Colon (tissue), 2 donors: Measurements from ENCODE around the gene PCSK6.

Experiments used
- FAIRE-seq: peaks from 2 replicates; lab custom pipeline; 2012; peaks lifted over from hg19 to GRCh38; lab: Jason Lieb, UNC
- donor health status: control.
- donor health status: control.

The PCSK6 gene

DNA sequence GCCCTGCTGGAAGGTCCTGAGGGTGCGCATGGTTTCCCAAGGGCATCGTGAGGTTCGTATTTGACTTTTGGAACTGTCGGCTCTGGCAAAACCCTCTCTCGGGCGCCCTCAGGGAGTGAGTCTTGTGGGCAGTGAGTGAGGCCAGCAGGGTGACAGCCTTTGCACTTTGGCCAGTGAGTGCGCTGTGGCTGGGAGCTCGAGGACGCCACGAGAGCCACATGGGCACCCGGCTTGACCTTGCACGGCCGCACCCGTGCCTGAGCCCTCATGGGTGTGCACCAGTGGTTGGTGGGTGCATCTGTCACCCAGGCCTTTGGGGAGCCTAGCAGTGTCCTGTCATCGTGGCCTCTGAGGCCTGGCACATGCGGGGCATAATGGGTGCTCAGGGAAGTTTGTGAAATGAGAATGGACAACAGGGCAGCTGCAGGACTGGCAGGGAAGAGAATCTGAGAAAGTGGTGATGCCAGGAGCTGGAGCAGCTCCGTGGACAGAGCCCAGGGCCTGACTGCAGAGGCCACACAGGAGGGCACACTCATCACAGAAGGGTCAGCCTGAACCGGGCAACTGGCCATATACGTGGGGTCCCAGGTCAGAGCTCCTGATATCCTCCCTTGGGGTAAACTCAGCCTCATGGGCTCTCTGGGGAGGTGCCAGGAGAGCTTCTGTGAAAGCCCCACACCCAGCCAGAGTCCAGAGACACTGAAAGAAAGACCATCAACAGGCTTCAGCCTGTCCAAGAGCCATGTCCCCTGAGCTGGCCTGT lies 164.1 kb downstream of the PCSK6 start:
- no peak for FAIRE-seq

DNA sequence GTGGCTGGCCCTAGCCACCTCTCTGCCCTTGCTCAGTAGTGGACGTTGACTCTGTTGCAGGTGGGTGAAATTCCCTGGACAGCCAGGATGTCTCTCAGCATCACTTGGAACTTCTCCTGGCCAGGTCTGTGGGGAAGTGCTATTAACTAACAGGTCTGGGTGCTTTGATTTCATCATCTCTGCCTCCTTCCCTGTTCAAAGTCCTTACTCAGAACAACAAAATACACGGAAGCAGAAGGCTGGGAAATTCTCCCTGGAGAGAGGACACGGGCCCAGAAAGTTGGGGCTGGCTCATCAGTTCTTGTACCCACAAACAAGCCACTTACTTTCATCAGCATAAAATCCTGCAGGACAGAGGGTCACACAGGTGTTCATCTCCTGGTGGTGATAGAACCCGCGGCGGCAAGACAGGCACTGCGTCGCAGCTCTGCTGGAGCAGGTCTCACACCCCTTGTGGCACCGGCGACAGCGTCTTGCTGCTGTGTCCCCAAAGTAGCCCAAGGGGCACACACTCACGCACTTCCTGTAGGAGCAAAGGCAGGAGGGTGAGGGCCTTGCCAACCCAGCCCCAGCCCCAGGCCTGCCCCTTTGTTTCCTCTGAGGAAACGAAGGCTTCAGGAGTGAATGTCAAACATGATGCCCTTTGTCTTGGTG lies 164.9 kb downstream of the PCSK6 start:
- no peak for FAIRE-seq

DNA sequence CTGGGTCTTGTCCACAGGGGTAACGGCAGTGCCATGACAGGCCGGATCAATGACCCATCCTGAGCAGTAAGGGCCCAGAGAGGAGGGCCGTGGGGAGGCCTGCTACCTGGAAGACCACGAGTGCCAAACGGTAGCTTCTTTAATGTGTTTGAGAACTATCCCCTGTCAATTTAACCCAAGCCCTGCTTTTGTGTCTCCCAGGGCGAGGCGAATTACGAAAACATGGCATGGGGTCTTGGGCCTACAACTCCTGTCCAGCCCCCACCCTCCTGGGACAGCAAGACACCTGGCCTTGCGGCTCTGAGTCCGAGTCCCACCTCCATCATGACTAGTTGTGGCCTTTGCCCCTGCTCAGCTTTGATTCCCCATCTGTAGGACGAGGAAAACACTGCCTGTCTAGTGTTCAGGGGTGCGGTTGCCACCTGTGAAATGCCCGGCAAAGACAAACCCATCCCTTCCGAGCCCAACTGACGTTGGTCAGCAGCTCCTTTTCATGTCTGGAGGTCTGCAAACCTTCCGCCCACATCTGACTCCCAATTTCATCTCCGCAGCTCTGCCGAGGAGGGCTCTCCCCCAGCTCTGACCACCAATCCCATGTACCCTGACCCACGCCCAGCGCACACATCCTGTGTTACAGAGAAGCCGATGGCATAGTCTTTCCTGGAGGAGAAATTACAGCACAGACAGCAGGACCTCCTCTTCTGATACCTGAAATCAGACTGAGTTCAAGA lies 165.5 kb downstream of the PCSK6 start:
- FAIRE-seq = no peak

DNA sequence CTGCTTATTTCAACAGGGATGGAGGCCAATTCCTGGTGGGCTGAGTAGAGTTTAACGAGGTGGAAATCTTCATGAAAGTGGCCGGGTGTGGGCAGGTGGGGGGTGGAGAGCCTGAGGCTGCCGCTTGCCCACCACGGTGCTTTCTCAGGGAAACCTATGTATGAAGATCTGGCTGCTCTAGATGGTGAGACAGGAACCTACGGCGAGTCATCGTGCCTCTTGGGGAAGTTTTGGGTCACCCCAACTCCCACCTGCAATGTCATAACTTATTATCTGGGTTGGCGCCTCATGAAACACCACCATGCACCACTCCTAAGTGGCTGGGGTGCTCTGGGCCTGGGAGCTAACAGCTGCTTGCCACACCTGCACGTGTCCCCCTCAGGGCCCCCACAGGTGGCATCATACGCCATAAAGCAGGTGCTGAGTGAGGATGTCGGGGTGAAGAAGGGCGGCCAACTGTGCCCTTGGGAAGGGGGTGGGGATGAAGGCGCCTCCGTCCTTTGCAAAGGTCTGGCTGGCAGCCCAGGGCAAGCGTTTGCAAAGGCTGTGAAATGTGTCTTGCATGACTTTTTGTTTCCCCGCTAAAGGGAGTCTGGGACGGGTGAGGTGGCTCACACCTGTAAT lies 166.5 kb downstream of the PCSK6 start:
- FAIRE-seq = no peak

DNA sequence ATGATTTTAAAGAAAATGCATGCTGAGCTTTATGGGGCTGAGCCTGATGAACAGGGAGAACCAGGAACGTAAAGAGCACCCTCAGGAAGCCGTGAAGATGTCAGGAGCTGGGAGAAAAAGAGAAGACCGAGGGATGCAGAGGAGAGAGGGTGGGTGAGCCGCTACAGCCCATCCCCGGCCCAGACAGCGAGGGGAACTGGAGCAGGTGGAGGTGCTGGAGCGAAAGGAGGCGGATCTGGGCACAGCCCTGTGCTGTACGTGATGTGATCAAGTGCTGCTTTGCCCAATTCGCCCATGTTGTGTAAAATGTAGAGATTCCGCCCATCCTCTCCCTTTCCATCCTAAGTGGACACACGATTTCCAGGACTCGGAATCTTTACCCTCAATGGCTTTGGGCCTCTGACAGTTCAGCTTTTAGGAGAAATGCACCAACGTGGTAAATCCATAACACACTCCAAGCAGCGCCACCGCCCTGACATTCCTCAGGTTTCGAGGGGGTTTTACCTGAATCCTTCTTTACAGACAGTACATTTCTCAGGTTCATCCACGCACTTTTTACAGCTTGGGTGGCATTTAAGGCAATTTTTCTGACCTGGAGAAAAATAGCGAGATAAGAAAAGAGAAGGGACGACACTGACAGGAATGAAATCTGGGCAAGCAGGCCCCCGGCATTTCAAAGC lies 167.4 kb downstream of the PCSK6 start:
- FAIRE-seq = no peak

DNA sequence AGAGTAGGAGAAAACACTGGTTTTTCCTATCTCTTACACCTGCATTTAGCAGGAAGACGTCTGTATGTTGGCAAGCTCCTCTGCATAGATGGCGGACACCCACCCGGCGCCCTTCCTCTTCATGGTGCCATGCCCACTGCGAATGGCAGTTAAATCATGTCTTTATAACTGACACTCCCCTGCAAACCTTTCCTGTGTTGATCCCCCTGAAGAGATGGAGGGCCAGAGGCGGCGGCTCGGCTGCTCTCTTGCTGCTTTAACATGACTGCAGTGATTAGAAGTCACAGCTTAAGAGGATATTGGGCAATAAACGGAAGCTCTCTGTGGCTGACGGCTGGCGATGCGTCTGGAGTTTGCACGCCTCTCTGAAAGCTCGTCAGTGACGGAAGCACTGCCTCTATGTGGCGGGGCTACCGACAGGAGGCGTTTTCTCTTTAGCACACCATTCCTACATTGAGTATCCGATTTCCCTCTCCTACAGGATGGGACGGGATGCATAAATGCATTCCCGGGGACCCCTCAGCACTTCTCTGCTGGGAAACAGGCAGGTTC lies 168.9 kb downstream of the PCSK6 start:
- FAIRE-seq = no peak

DNA sequence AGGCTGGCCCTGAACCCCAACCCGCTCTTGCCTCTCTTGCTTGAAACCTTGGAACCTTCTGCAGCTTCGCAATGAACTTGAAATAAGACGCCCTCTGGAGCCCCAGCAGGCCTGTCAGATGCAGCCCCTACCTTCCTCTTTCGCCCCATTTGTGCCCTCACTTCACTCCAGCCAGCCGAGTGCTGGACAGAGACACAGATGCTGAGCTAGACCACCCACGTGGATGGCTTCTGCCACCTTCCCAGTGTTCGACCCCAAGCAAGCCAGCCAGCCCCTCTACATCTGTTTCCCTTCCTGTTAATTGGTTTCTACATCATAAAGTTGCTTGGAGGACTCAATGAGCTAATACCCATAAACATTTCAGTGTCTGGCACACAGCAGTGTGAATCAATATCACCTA lies 170.7 kb downstream of the PCSK6 start:
- FAIRE-seq = no peak

DNA sequence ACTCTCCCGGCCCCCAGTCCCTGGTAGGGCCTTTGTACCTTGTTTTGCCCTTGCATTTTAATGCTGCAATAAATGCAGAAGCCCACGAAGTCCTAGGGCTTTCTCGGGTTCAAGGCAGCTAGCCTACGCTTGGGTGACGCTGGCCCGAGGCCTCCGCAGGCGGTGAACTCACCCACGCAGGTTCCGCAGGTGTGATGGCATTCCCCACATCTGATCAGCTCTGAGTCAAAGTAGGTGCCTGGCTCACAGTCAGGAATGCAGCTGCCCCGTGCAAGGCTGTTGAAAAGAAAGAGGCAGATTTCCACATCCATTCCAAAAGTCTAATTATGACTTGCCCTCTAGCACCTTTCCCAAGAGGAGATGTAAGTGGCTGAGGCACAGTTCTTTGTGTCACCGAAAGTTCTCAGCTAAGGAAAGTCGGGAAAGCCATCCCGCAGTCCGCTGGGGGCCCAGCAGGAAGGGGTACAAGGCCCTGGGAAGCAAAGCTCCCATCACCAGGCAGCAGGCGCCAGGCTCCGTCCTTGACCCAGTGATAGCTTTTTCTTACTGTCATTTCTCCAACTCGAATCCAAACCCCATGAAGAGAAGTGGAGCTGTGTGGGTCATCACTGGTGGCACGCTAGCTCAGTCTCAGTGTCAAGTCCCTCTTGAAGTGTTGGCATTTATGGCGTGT lies 171.2 kb downstream of the PCSK6 start:
- FAIRE-seq = no peak

DNA sequence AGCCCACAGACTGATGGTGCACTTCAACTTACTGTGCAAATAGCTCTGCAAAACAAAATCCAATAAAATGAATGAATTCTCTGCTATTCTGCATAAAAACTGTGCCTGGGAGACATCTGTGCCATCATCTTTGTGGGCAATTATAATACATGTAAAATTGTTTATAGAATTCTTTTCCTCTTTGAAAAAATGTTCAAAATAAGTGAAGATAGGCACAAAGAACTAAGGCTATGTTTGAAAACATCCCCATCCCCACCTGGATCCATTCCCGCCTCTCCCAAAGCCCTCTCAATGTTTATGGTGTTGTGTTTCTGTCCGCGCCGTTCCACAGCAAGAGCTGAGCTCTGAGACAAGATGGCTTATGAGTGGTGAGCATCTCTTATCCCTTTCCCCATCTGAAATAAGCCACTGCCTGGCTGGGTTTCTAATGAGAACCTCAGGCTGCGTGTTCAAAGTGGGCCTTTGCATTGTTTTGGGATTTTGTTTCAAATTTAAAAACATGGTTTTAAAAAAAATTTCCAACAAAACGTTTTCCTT lies 172.1 kb downstream of the PCSK6 start:
- FAIRE-seq = no peak

DNA sequence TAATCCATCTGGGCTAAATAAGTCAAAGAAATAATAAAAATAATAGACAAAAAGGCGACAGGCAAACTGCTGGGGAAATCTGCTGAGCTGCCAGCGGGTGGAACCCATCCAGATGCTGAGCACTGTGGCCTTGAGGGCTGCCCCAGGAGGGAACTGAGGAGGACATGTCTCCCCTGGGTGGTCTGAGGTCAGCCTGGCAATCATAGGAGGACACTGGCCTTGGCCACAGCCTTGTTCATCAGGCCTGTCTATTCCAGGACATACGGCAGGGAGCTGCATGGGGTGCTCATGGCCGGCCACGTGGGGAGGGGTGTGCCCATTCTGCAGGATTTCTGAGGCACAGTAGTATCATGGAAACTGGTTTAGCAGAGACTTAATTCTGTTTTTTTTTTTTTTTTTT lies 173.0 kb downstream of the PCSK6 start:
- FAIRE-seq = no peak

DNA sequence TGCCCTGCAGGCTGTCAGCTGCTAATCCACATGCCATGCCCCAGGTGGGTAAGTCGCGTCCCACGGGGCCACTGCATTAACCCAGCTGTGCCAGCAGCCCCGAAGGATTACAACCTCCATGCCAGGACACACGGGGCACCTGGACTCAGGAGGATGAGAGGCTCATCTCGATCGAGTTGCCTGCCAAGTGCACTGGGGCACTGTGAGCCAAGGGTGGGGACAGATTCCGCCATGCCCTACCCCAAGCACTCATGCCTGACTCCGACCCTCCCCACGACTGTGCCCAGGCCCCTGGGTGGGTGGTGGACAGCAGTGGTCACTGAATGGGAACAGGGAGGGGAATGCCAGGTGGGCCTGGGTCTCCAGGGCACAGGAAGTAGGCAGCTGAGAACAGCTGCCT lies 173.8 kb downstream of the PCSK6 start:
- no peak for FAIRE-seq

DNA sequence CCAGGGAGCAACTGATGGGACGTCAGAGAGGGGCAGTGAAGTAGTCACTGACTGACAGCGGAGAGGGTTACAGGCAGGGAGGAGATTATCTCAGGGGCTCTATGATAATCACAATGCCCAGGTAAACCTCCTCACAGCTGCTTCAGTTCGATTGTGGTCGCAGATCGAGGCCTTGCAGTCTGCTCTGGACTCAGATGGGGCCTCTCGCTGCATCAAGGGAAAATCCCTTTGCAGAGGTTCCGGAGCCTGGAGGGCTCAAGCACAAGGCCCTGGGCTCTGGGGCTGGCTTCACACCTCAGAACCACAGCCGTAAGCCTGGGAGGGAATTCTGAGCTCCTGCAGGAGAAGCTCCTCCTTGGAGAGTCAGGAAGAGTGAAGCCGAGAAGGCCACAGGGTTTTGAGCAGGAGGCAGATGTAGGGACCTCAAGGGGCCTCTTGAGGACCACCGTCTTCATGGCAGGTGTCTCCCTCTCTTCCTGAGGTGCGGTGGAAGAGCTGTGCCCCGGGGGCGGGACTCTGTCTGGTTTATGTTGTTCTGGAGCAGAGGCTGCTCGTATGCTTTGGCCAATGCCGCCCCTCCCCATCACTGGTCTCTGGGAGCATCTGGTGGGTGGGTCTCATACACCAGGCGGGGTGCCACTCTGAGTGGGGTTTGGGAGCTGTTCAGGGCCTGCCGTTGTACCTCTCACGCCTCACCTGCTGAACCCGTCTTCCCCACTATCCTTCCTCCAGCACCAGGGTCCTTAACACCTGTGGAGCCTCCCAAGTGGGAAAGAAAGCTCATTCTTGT lies 175.0 kb downstream of the PCSK6 start:
- no peak for FAIRE-seq

DNA sequence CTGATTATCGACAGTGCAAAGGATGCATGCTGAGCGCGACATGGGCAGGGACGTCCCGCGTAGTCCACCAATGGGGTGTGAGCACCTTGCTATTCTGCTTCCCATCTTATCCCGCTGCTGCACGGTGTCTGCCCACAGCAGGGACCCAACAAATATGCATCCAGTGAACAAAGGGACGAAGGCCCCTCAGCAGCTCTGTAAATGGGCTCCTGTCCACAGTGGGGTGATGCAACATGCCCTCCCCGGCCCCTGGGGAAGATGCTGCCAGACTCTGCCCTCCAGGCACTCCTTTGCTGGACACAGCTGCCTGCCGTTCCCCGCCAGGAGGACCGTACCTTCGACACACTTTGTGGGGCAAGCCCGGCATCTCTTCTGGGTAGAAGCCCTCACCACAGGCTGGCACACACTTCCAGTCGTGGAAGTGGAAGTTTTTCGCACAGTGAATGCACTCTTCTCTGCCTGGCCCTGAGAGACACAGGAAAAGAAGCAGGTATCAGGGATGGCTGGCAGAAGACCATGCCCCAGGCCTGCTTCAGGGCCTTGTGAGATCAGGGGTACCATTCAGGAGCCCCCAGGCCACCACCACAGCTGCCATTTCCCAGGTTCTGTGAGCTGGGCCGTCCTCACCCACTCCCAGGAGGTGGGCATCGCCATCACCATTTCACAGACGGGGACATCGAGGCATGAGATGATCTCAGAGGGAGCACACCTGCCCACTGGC lies 176.3 kb downstream of the PCSK6 start:
- no peak for FAIRE-seq

DNA sequence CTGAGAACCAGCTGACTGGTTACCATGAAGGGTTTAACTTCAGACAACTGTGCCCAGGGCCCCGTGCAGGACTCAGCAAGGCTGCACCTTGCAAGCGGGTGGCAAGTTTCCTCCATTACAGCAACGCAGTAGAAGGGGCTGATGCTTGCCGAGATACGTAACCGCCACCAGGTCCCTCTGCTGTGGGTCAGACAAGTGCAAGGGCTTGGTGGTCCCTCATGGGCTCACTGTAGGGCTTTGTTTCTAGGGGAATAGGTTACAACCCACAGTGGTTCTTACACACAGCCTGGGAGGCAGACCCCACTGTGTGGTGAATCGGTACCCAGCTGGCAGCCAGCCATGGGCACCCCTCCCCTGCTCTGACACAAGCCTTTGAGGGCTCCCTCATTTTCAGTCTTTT lies 179.0 kb downstream of the PCSK6 start:
- FAIRE-seq = no peak

DNA sequence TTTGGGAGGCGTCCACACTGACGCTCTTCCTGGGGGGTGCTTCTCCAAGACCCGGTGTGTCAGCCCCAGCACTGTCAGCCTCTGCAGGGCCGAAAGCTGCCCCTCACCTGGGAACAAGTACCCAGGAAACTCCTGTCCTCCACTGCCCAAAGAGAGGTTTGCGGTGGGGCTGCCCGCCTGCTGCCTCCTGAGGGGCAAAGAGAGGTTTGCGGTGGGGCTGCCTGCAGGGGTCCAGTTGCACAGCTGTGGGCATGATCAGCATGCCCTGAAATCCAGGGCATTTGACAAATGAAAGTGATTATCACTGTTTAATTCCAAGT lies 179.4 kb downstream of the PCSK6 start:
- FAIRE-seq = no peak

DNA sequence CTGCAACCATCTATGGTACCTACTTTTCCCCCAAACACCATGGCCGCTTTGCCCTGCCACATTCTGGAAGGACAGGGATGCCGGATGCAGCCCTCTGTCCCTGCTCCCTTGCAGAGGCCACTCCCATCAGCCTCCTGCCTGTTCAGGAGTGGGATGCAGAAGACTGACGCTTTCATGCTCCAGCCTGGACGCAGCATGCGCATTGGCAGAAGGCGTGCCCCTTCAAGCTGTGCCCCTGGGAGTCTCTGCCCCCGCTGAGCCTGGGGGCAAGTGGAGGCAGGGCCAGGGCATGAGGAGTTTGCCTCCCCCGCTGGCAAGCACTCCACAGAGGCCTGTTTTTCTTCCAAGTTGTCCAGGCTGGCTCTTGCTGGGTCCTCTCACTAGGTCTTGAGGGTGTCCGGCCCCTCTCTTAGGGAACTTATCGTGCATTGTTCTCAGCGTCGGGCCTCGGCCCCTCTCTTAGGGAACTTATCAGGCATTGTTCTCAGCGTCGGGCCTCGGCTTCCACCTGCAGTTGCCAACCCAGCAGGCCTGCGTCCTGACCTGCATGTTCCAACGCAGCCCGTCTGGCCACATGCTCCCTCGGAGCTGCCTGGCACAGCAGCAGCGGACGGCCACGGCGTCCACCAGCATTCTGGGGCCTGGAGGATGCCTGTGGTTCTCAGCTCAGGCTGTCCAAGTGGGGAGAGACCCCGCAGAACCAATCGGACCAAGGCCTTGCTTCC lies 179.9 kb downstream of the PCSK6 start:
- FAIRE-seq = no peak

DNA sequence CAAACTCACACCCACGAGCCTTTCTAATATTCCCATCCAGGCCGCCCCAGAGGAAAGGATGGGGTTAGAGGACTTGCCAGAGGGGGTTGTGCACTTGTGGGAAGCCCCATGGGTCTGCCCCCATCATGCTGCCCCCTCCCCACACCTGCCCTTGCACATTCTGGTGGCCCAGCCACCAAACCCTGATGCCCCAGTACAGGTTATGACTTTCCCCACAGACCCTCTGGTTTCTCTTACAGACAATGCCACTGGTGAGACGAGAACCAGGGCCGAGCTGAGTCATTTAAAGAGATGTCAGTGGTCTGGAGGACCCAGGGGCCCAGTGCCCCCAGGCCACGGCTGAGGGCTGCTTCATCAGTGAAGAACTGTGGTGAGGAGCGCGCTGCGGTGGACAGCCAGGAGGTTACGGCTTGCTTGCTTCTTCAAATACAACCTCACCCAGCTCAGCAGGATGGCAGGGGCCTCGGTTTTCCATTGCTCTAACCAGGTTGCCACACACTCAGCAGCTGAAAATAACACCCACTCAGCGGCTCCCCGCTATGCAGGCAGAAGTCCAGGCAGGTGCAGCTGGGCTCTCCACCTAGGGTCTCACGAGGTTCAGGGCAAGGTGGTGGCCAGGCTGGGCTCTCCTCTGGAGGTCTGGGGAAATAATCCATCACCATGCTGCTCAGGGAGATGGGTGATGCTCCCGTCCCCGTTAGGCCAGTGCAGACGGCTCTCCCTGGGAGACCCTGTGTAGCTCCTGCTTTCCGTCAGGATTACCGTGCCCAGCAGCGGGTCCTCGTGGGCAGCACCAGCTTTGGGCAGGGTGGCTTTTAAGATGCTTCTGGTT lies 180.7 kb downstream of the PCSK6 start:
- FAIRE-seq = no peak
